ENCODE results near the gene PTPRE. TPM values are rescaled to one million over a fixed set of nuclear protein-coding genes. Genes with fewer than 3 reads are reported as not detected.

Gene PTPRE
- polyA plus RNA-seq, 1 donor (not counting 4 experiments of a cell fraction or from before 2014, with no cell fraction given): 15.1 TPM

GRCh38 chr10:128115356-128115755 is 208.5 kb downstream of the PTPRE start:
- Histone ChIP-seq H3K79me2 (ENCODE audit: control insufficient read depth, insufficient read depth, low read length) (peaks cover 16% of the 10 kb centered on the region), H3K4me1 (ENCODE audit: control insufficient read depth, extremely low read depth, insufficient read depth, low read length) (no peaks in the 10 kb centered on the region), H3K9me3 (ENCODE audit: control insufficient read depth, low read depth, low read length) (no peaks in the 10 kb centered on the region), H3K9ac (ENCODE audit: control insufficient read depth, extremely low read depth, insufficient read depth, low read length) (no peak overlapping the region), H4K20me1 (ENCODE audit: control insufficient read depth, extremely low read depth, insufficient read depth, low read length) (peaks cover 2% of the 10 kb centered on the region), H3K9me1 (ENCODE audit: control insufficient read depth, extremely low read depth, insufficient read depth, low read length) (no peaks in the 10 kb centered on the region), H3K27ac (ENCODE audit: control insufficient read depth, insufficient read depth, low read length) (no peak overlapping the region), H3K4me3 (ENCODE audit: control insufficient read depth in 2 of 3, extremely low read depth in 1 of 3, insufficient read depth in 2 of 3, low read depth in 1 of 3, low read length in 3 of 3) (no peak overlapping the region), H3K4me2 (ENCODE audit: control insufficient read depth, extremely low read depth, insufficient read depth, low read depth, low read length) (no peak overlapping the region), H3K27me3 (ENCODE audit: control insufficient read depth, extremely low read depth, insufficient read depth, low read length) (no peaks in the 10 kb centered on the region), H3K36me3 (ENCODE audit: control insufficient read depth in 2 of 2, extremely low read depth in 1 of 2, insufficient read depth in 2 of 2, low read length in 2 of 2) (peaks cover 2 to 39% of the 10 kb centered on the region in 2 experiments), H2AFZ (ENCODE audit: control insufficient read depth, low read length) (no peak overlapping the region)
- dilution Hi-C loops (cut with MboI; ENCODE audit: extremely low pct_ligation_motif_present, low sequenced_read_pairs): no loop called here
- FAIRE-seq (no peak), DNase-seq (ENCODE audit: low read depth, low spot score) (no peak)
- TF ChIP-seq CTCF (optimal IDR thresholded peaks at IDR 0.05 in 1 of 3, IDR thresholded peaks at IDR 0.05 in 1 of 3, conservative IDR thresholded peaks at IDR 0.05 in 1 of 3; ENCODE audit: extremely low read depth in 1 of 3, insufficient read depth in 2 of 3, low read length in 3 of 3) (no peak), EZH2 (IDR thresholded peaks at IDR 0.05; ENCODE audit: low read length) (no peak)

DNA sequence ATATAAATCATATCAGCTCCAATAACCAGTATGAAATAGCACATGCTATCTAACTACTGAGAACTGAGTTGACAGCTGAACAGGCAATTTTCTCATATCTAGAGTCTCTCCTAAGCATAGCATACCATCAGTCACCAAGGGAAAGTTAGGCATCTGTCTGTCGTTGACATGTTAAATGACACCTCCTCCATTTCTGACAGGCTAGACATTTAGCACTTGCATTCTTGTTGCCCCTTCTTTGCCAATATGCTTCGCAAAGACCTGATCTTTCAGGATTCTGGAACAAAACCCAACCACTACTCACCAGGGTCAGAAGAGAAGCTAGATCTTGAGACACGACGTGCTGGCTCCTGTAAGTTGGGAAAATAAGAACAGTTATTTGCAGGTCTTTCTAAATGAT is 209.3 kb downstream of the PTPRE start:
- no peak overlapping the region for H3K4me3 ChIP-seq (ENCODE audit: control insufficient read depth in 2 of 3, extremely low read depth in 1 of 3, insufficient read depth in 2 of 3, low read depth in 1 of 3, low read length in 3 of 3)
- H3K9me1 ChIP-seq (ENCODE audit: control insufficient read depth, extremely low read depth, insufficient read depth, low read length): no peaks in the 10 kb centered on the region
- no peak overlapping the region for H3K9ac ChIP-seq (ENCODE audit: control insufficient read depth, extremely low read depth, insufficient read depth, low read length)
- H3K36me3 ChIP-seq (ENCODE audit: control insufficient read depth in 2 of 2, extremely low read depth in 1 of 2, insufficient read depth in 2 of 2, low read length in 2 of 2): peaks cover 2 to 36% of the 10 kb centered on the region in 2 experiments
- peaks cover 2% of the 10 kb centered on the region for H4K20me1 ChIP-seq (ENCODE audit: control insufficient read depth, extremely low read depth, insufficient read depth, low read length)
- no peak overlapping the region for H2AFZ ChIP-seq (ENCODE audit: control insufficient read depth, low read length)
- FAIRE-seq (no peak), DNase-seq (ENCODE audit: low read depth, low spot score) (no peak)
- dilution Hi-C loops (cut with MboI; ENCODE audit: extremely low pct_ligation_motif_present, low sequenced_read_pairs): no loop called here
- H3K4me1 ChIP-seq (ENCODE audit: control insufficient read depth, extremely low read depth, insufficient read depth, low read length): no peaks in the 10 kb centered on the region
- peaks cover 22% of the 10 kb centered on the region for H3K79me2 ChIP-seq (ENCODE audit: control insufficient read depth, insufficient read depth, low read length)
- H3K27ac ChIP-seq (ENCODE audit: control insufficient read depth, insufficient read depth, low read length): no peak overlapping the region
- H3K27me3 ChIP-seq (ENCODE audit: control insufficient read depth, extremely low read depth, insufficient read depth, low read length): no peaks in the 10 kb centered on the region
- TF ChIP-seq EZH2 (IDR thresholded peaks at IDR 0.05; ENCODE audit: low read length) (no peak), CTCF (optimal IDR thresholded peaks at IDR 0.05 in 1 of 3, IDR thresholded peaks at IDR 0.05 in 1 of 3, conservative IDR thresholded peaks at IDR 0.05 in 1 of 3; ENCODE audit: extremely low read depth in 1 of 3, insufficient read depth in 2 of 3, low read length in 3 of 3) (no peak)
- no peak overlapping the region for H3K4me2 ChIP-seq (ENCODE audit: control insufficient read depth, extremely low read depth, insufficient read depth, low read depth, low read length)
- no peaks in the 10 kb centered on the region for H3K9me3 ChIP-seq (ENCODE audit: control insufficient read depth, low read depth, low read length)

Measured in keratinocyte (primary cell).